HG02678 (cell line): ENCODE results near the gene ANKEF1.
"Not testable (repeated sequence)": the region's sequence is repeated elsewhere in the genome, so short reads cannot be mapped to it uniquely, and the experiment has no call there.

Experiments used
- ATAC-seq: cut with Tn5 transposase; IDR thresholded peaks from one replicate; pipeline ENCODE4 v1.9.1; 2021; ENCODE audit warnings: mild to moderate bottlenecking, moderate library complexity; ENCODE audit not compliant: unreplicated experiment

Gene ANKEF1

GRCh38 chr20:10031451-10032215 is 3.2 kb upstream of the ANKEF1 start:
- ATAC-seq, result not testable (repeated sequence)

GRCh38 chr20:10032269-10032668 is 2.5 kb upstream of the ANKEF1 start:
- not testable (repeated sequence) for ATAC-seq

GRCh38 chr20:10033905-10034650 is 709 bp upstream of the ANKEF1 start:
- no peak for ATAC-seq

- not testable (repeated sequence) for ATAC-seq
Measured at GRCh38 chr20:10036321-10036720, 1.5 kb downstream of the ANKEF1 start.

GRCh38 chr20:10040070-10040975 is 5.5 kb downstream of the ANKEF1 start:
- no peak for ATAC-seq

GRCh38 chr20:10042086-10042485 is 7.3 kb downstream of the ANKEF1 start:
- no peak for ATAC-seq

GRCh38 chr20:10047427-10047826 is 12.6 kb downstream of the ANKEF1 start:
- no peak for ATAC-seq

GRCh38 chr20:10051185-10051584 is 16.4 kb downstream of the ANKEF1 start:
- ATAC-seq, result no peak

- ATAC-seq, result no peak
Measured at GRCh38 chr20:10059006-10059405, 24.2 kb downstream of the ANKEF1 start.

GRCh38 chr20:10060226-10060625 is 25.4 kb downstream of the ANKEF1 start:
- ATAC-seq, result peak; percentile 85

GRCh38 chr20:10061641-10062040 is 26.9 kb downstream of the ANKEF1 start:
- no peak for ATAC-seq

- ATAC-seq, result no peak
Measured at GRCh38 chr20:10063482-10063881, 28.7 kb downstream of the ANKEF1 start.

- no peak for ATAC-seq
Measured at GRCh38 chr20:10064611-10065010, 29.8 kb downstream of the ANKEF1 start.

GRCh38 chr20:10065154-10065833 is 30.5 kb downstream of the ANKEF1 start:
- no peak for ATAC-seq

- ATAC-seq, result no peak
Measured at GRCh38 chr20:10067321-10067720, 32.5 kb downstream of the ANKEF1 start.

GRCh38 chr20:10074513-10074912 is 39.7 kb downstream of the ANKEF1 start:
- no peak for ATAC-seq

- ATAC-seq, result no peak
Measured at GRCh38 chr20:10075606-10076005, 40.8 kb downstream of the ANKEF1 start.

- no peak for ATAC-seq
Measured at GRCh38 chr20:10076126-10077080, 41.6 kb downstream of the ANKEF1 start.

GRCh38 chr20:10077081-10077471 is 42.3 kb downstream of the ANKEF1 start:
- ATAC-seq, result no peak

- no peak for ATAC-seq
Measured at GRCh38 chr20:10077886-10078285, 43.1 kb downstream of the ANKEF1 start.
